HL-60 (cell line): ENCODE data around the gene SLIT1.

ENCODE experiments used
- DNase-seq, 2 experiments: peaks; one replicate each; pipeline ENCODE4 v3.0.0-alpha.2; 2010 to 2020; ENCODE audit warnings: low read depth in 1 of 2, low spot score in 1 of 2
- H3K27ac ChIP-seq: fragments of 250-450 bp; sonication (Bioruptor Pico); replicated peaks from 2 replicates; pipeline ENCODE4 v1.5.1; 2020; ENCODE audit warnings: mild to moderate bottlenecking, moderate library complexity
- H3K27me3 ChIP-seq: fragments of 250-450 bp; sonication (Bioruptor Pico); 2 replicates; pipeline ENCODE4 v1.5.1; 2021; ENCODE audit warnings: mild to moderate bottlenecking, moderate library complexity; ENCODE audit not compliant: insufficient read depth, poor library complexity, severe bottlenecking
- H3K4me3 ChIP-seq: replicated peaks from 2 replicates; pipeline ENCODE4 v1.5.1; 2011; ENCODE audit warnings: mild to moderate bottlenecking, control low read depth, low read length; ENCODE audit not compliant: insufficient read depth
- CTCF ChIP-seq: IDR thresholded peaks from one replicate; pipeline ENCODE4 v1.5.1; 2011; ENCODE audit warnings: low read length, control low read depth, inconsistent platforms; ENCODE audit not compliant: insufficient read depth
- GABPA ChIP-seq: IDR thresholded peaks from 2 replicates; pipeline ENCODE4 v1.6.1; 2012; ENCODE audit warnings: low read depth
- POLR2AphosphoS5 ChIP-seq: IDR thresholded peaks from 2 replicates; pipeline ENCODE4 v1.6.1; 2012; ENCODE audit warnings: low read depth
- SPI1 ChIP-seq: IDR thresholded peaks from 2 replicates; pipeline ENCODE4 v1.6.1; 2012; ENCODE audit warnings: low read depth, mild to moderate bottlenecking, borderline replicate concordance
- TF ChIP-seq, protein P1 (sequence below): IDR thresholded peaks from 2 replicates; pipeline ENCODE4 v1.6.1; 2012; ENCODE audit warnings: low read depth; ENCODE audit not compliant: insufficient replicate concordance

Gene SLIT1

DNA sequence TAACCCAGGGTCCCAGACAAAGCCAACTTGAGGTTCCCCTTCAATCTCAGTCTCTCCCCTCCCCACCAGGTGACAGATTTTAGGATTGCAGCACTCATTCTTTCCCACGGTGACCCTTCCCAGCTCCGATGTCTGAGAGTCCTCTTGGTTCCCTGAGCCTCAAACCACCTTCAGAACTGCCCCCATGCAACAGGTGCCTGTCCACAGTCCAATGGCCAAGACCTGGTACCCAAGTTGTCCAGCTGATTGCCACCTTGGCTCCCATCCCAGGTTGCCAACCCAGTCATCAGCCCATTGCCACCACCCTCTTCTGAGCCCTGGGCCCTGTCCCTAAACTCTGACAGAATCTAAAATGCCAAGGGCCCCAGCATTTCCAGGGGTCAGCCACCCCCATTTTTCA is 53.5 kb downstream of the SLIT1 start:
- Histone ChIP-seq H3K27ac (no peak overlapping the region), H3K27me3 (peaks cover 7% of the 10 kb centered on the region), H3K4me3 (no peak overlapping the region)
- no peak for DNase-seq
- TF ChIP-seq GABPA (no peak), CTCF (no peak), SPI1 (no peak), POLR2AphosphoS5 (no peak)
- TF ChIP-seq, protein P1, sequence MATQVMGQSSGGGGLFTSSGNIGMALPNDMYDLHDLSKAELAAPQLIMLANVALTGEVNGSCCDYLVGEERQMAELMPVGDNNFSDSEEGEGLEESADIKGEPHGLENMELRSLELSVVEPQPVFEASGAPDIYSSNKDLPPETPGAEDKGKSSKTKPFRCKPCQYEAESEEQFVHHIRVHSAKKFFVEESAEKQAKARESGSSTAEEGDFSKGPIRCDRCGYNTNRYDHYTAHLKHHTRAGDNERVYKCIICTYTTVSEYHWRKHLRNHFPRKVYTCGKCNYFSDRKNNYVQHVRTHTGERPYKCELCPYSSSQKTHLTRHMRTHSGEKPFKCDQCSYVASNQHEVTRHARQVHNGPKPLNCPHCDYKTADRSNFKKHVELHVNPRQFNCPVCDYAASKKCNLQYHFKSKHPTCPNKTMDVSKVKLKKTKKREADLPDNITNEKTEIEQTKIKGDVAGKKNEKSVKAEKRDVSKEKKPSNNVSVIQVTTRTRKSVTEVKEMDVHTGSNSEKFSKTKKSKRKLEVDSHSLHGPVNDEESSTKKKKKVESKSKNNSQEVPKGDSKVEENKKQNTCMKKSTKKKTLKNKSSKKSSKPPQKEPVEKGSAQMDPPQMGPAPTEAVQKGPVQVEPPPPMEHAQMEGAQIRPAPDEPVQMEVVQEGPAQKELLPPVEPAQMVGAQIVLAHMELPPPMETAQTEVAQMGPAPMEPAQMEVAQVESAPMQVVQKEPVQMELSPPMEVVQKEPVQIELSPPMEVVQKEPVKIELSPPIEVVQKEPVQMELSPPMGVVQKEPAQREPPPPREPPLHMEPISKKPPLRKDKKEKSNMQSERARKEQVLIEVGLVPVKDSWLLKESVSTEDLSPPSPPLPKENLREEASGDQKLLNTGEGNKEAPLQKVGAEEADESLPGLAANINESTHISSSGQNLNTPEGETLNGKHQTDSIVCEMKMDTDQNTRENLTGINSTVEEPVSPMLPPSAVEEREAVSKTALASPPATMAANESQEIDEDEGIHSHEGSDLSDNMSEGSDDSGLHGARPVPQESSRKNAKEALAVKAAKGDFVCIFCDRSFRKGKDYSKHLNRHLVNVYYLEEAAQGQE: no peak

- TF ChIP-seq CTCF (no peak), SPI1 (no peak), GABPA (no peak), POLR2AphosphoS5 (no peak)
- TF ChIP-seq, protein P1: no peak
- no peak for DNase-seq
- no peak overlapping the region for H3K27ac ChIP-seq
- no peak overlapping the region for H3K4me3 ChIP-seq
- peaks cover 7% of the 10 kb centered on the region for H3K27me3 ChIP-seq
These were observed 54.1 kb downstream of the SLIT1 start for GRCh38 chr10:97131666-97132065.

DNA sequence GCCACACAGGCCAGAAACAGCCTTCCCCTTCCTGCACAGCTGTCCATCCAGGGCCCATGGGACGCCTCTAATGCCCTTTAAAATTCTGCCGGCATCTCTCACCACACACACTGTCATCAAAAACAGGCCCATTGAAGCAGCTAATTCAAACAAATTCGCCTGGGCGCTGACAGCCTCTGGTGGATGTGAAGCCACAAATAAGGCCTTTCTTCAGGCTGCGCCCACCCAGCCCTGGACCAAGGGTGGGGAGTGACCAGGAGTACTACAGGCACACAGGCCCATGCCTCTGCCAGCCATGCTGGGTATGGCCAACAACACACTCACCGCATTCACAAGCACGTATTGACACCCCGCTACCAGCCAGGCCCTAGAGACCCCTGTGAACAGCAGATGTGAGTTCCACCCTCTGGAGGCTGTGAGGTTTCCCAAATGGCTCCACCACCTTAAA is 54.6 kb downstream of the SLIT1 start:
- TF ChIP-seq, protein P1: no peak
- TF ChIP-seq CTCF (no peak), POLR2AphosphoS5 (no peak), GABPA (no peak), SPI1 (no peak)
- H3K4me3 ChIP-seq: no peak overlapping the region
- no peak for DNase-seq
- no peak overlapping the region for H3K27ac ChIP-seq
- H3K27me3 ChIP-seq: peaks cover 7% of the 10 kb centered on the region
